ENCODE measurements around the gene HDC.

Gene HDC

GRCh38 chr15:50256188-50257041 is 9.1 kb downstream of the HDC start:
- no peak for DNase-seq (ENCODE audit: low spot score)

GRCh38 chr15:50252556-50252955 is 13.0 kb downstream of the HDC start:
- no peak for DNase-seq (ENCODE audit: low spot score)

- no peak for DNase-seq (ENCODE audit: low spot score)
Measured at GRCh38 chr15:50251638-50252182, 13.8 kb downstream of the HDC start.

GRCh38 chr15:50250760-50251394 is 14.6 kb downstream of the HDC start:
- no peak for DNase-seq (ENCODE audit: low spot score)

GRCh38 chr15:50249704-50250103 is 15.8 kb downstream of the HDC start:
- no peak for DNase-seq (ENCODE audit: low spot score)

GRCh38 chr15:50248994-50249582 is 16.4 kb downstream of the HDC start:
- no peak for DNase-seq (ENCODE audit: low spot score)

GRCh38 chr15:50247819-50248655 is 17.5 kb downstream of the HDC start:
- no peak for DNase-seq (ENCODE audit: low spot score)

GRCh38 chr15:50246631-50247030 is 18.9 kb downstream of the HDC start:
- DNase-seq (ENCODE audit: low spot score), result no peak

- no peak for DNase-seq (ENCODE audit: low spot score)
Measured at GRCh38 chr15:50244959-50245624, 20.4 kb downstream of the HDC start.

- no peak for DNase-seq (ENCODE audit: low spot score)
Measured at GRCh38 chr15:50244153-50244552, 21.4 kb downstream of the HDC start.

- DNase-seq (ENCODE audit: low spot score), result no peak
Measured at GRCh38 chr15:50241684-50242450, 23.7 kb downstream of the HDC start.

GRCh38 chr15:50238255-50238654 is 27.3 kb downstream of the HDC start:
- DNase-seq (ENCODE audit: low spot score), result no peak

- no peak for DNase-seq (ENCODE audit: low spot score)
Measured at GRCh38 chr15:50236433-50236832, 29.1 kb downstream of the HDC start.

- no peak for DNase-seq (ENCODE audit: low spot score)
Measured at GRCh38 chr15:50235794-50236193, 29.7 kb downstream of the HDC start.

GRCh38 chr15:50234764-50235163 is 30.8 kb downstream of the HDC start:
- no peak for DNase-seq (ENCODE audit: low spot score)

GRCh38 chr15:50233192-50233736 is 32.3 kb downstream of the HDC start:
- DNase-seq (ENCODE audit: low spot score), result no peak

GRCh38 chr15:50232791-50233190 is 32.7 kb downstream of the HDC start:
- no peak for DNase-seq (ENCODE audit: low spot score)

GRCh38 chr15:50231761-50232160 is 33.8 kb downstream of the HDC start:
- DNase-seq (ENCODE audit: low spot score), result no peak

GRCh38 chr15:50229336-50229735 is 36.2 kb downstream of the HDC start:
- no peak for DNase-seq (ENCODE audit: low spot score)

- DNase-seq (ENCODE audit: low spot score), result no peak
Measured at GRCh38 chr15:50228866-50229265, 36.7 kb downstream of the HDC start.

Data from putamen (tissue), 1 donor.